ENCODE results near the gene EVX2.

The EVX2 gene

GRCh38 chr2:176083796-176084261, at the start of gene EVX2:
Gene EVX2 (minus strand): TSS chr2:176083962. CDS start chr2:176083776, 186 bp downstream.
- DNase-seq (ENCODE audit: low read depth): no peak
- no peak within 1 kb of the TSS for H3K4me3 ChIP-seq (ENCODE audit: low read depth, low read length)

DNA sequence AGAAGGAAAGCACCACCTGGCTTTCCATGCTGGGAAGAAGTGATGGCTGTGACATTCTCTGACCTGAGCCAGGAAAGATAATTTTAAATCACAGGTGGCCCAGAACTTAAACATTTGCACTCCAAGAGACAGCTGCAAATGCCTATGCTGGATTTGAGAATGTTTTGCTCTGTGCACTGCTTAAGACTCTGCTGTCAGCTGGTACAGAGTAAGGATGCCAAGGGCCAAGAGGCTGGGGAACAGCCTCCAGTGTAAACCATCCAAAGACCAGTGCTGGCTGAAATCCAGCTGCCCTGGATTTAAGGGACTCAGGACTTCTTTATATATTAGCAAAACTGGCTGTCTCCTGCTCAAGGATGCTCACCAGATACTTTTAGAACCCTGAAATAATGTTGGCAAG, 49.6 kb upstream of the EVX2 start:
- no peak for DNase-seq (ENCODE audit: low read depth)
- H3K4me3 ChIP-seq (ENCODE audit: low read depth, low read length): no peak overlapping the region

DNA sequence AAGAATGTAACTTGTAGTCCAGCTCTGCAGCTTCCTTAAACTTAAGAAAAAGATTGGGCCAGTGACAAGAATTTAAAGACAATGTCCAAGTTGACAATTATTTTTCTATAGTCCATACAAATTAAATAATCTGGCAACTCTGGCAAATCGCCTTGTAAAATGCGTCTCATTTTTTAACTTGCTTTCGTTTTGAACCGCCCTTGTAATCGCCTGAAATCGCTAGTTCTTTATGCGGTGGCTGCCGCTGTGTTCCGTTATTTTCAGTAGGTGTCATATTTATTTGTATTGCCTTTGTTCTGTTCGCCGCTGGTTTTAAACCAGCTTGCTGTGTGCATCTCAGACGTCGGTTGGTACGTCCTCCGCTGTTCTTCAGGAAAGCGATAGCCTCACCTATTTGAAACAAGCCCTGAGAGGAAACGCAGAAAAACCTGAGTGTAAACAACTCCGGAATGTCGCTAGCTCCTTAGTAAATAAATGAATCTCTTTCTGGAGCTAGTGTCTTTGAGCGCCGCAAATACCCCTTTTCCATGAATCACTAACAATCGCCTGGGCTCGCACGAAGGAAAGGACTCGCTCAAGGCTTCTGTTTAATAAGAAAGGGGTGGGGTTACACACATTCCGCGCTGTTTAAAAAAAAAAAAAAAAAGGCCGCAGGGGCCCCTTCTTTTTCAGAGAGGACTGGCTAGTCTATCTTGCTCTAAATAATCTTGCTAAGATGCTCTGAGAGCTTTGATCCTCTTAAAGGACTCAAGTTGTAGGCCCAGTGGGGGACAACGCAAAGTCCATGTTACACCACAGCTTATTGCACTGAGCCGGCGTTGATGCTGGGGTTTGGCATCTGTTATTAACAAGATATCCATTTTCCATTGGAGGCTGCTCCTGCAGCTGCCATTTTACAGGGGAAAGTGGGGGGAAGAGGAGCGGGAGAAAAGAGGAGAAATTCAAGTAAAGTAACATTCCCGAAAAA, 48.7 kb upstream of the EVX2 start:
- DNase-seq (ENCODE audit: low read depth): no peak
- H3K4me3 ChIP-seq (ENCODE audit: low read depth, low read length): peak overlapping the region; percentile 14

DNA sequence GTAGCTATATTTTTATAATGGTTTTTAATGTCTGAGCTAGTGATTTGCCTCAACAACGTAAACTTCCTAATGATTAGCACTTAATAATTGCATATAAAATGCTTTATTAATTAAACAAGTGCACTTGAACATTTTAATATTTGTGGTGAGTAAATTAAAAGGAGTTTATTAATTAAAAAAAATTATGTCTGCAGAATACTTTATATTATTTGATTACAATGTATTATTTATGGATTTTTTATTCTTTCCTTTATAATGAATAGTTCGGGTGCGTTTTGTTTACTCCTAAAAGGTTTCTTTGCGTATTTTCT, 48.0 kb upstream of the EVX2 start:
- peak overlapping the region; percentile 48 for H3K4me3 ChIP-seq (ENCODE audit: low read depth, low read length)
- no peak for DNase-seq (ENCODE audit: low read depth)

GRCh38 chr2:176130957-176131847, 47.4 kb upstream of the EVX2 start:
- peak overlapping the region; percentile 48 for H3K4me3 ChIP-seq (ENCODE audit: low read depth, low read length)
- no peak for DNase-seq (ENCODE audit: low read depth)

DNA sequence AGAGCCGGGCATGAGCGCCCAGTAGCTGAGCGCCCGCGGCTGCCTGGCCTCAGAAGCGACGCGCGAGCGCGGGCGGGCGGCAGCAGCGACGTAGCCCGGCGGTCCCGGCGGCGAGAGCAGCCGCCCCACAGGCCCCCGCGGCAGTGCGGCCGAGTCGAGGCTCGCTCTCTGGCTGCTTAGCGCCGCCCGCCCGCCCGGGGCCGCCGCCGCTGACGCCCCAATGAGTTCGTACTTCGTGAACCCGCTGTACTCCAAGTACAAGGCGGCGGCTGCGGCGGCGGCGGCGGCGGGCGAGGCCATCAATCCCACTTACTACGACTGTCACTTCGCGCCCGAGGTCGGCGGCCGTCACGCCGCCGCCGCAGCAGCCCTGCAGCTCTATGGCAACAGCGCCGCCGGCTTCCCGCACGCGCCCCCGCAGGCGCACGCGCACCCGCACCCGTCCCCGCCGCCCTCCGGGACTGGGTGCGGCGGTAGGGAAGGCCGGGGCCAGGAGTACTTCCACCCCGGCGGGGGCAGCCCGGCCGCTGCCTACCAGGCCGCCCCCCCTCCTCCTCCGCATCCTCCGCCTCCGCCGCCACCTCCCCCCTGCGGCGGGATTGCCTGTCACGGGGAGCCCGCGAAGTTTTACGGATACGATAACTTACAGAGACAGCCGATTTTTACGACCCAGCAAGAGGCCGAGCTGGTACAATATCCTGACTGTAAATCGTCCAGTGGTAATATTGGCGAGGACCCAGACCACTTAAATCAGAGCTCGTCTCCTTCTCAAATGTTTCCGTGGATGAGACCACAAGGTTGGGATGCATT, 46.6 kb upstream of the EVX2 start:
- no peak for DNase-seq (ENCODE audit: low read depth)
- H3K4me3 ChIP-seq (ENCODE audit: low read depth, low read length): peak overlapping the region; percentile 48

- peak overlapping the region; percentile 48 for H3K4me3 ChIP-seq (ENCODE audit: low read depth, low read length)
- DNase-seq (ENCODE audit: low read depth): no peak
Measured at GRCh38 chr2:176129813-176130146, 46.0 kb upstream of the EVX2 start.

DNA sequence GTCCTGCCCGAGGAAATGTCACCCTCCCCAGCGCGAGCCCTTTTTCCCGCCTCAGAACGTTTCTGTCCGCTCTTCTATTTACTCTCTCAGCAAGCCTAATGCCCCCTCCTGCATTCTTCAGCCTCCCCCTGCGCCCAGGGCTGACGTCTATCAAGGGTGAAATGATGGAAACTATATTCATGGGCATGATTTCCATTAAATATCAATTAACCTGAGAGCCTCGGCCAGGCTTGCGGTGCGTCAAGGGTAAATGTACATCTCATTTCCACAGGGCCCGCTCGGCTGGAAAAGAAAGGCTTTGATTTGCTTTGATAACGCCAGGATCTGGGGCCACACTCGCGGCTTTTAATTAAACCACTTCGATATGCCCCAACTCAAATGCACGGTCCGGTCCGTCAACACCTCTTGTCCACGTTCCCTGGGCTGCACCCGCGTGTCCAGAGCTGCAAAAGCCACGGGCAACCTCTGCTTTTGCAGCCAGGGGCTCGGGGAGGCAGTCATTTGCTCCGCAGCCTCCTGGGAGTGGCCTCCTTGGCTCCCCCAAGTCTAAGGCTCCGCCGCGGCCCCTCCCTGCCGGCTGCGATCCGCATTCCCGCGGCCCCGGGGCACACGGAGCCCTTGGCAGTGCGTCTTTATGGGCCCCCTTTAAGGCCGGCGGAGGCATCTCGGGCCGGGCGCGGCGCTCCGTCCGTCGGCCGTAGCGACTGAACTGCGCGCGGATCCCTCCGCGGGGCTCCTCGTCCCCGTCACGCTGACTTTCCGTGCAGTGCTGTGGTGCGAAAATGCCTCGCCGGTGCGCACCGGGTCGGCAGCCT, 45.4 kb upstream of the EVX2 start, which contains the start of gene HOXD8:
Gene HOXD8, plus strand, starts transcription at position 724 of the 815 bp plus-strand sequence. CDS start 662 bp downstream, outside the sequence.
- peak within 1 kb of the TSS; percentile 48 for H3K4me3 ChIP-seq (ENCODE audit: low read depth, low read length)
- DNase-seq (ENCODE audit: low read depth): peak; percentile 73

DNA sequence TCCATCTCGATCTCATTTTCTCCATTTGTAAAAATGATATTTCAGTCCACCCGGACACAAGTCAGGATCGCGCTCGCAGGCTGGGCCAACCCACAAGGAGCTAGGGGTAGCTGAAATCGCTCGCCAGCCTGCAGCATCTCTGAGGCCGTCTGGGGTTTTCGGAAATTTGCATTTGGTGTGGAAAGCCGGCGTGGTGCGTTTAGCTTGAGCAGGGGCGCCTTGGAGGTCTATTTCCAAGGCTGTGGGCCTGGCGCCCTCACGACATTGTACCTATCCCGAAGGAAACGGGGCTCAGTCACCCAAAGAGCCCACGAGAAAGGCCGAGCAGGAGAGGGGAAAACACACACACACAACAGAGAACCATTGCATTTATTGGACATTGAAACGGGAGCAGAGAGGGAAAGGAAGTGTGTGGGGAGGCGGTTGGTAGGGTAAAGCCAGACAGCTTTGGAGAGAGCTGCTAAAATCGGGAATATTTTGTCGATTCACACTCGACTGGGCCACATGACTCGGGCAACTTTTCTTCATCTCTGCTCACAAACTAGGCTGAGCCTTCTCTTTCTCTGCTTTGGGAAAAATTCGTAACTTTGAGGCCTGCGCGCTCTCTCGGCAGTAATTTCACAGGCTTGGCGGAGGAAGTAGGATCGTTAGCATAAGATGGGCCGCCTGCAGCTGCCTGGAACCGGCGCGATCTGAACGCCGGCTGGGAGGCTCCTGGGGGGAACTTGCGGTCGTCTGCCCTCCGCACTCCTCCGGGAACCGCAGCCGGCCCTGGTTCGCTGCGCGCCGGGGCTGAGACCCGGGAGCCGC, 44.6 kb upstream of the EVX2 start:
- H3K4me3 ChIP-seq (ENCODE audit: low read depth, low read length): peak overlapping the region; percentile 48
- no peak for DNase-seq (ENCODE audit: low read depth)

GRCh38 chr2:176127774-176128072, 44.0 kb upstream of the EVX2 start:
- DNase-seq (ENCODE audit: low read depth): no peak
- H3K4me3 ChIP-seq (ENCODE audit: low read depth, low read length): no peak overlapping the region

DNA sequence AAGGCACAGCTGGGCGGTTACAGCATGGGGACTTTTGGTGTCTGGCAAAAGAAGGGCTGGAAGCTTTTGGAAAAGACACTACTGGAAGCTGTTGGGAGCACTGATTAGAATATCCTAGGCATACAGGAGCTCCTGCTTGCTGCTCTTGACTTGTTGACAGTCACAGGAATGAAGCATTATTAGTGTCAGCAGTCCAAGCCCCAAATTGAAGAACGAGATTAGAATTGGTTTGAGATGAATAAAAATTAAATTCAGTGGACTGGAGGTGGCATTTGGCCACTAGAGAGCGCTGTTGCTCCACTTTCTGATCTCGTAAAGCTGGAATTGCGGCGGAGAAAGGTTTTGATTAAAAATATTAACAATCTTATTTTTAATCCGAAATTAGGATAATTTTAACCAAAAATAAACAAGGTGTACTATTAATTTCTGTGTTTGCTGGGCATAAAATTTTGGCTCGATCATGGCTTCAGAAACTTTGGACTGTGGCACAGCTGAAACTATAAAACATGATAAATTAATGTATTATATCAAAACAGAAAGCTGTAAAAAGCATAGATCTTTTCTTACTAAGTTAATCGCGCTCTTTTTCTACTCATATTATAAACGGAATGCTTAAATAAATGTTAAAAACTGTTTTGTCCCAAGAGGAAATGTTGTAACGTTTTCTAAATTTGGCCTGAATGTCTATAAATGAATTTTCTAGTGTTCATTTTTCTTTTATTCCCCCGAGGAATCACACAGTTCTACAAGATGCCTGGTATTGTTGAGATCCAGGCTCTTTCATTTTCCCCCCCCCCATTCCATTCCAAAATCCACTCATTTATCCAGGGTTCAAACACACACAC, 43.4 kb upstream of the EVX2 start:
- DNase-seq (ENCODE audit: low read depth): no peak
- peak overlapping the region; percentile 13 for H3K4me3 ChIP-seq (ENCODE audit: low read depth, low read length)

DNA sequence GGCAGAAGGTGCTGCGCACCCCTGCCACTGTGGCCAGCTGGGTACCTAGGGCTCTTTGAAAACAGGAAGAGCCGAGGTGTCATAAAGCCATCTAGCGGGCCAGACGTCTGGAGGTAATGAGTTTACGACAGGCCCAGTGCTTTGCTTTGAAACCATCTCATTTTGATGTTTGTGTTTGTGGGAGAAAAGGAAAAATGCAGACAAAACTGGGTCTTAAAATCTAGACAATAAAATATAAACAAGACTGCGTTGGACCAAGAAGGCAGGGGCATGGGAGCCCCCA, 42.0 kb upstream of the EVX2 start:
- no peak overlapping the region for H3K4me3 ChIP-seq (ENCODE audit: low read depth, low read length)
- no peak for DNase-seq (ENCODE audit: low read depth)

GRCh38 chr2:176124947-176125771, 41.4 kb upstream of the EVX2 start:
- no peak for DNase-seq (ENCODE audit: low read depth)
- no peak overlapping the region for H3K4me3 ChIP-seq (ENCODE audit: low read depth, low read length)

DNA sequence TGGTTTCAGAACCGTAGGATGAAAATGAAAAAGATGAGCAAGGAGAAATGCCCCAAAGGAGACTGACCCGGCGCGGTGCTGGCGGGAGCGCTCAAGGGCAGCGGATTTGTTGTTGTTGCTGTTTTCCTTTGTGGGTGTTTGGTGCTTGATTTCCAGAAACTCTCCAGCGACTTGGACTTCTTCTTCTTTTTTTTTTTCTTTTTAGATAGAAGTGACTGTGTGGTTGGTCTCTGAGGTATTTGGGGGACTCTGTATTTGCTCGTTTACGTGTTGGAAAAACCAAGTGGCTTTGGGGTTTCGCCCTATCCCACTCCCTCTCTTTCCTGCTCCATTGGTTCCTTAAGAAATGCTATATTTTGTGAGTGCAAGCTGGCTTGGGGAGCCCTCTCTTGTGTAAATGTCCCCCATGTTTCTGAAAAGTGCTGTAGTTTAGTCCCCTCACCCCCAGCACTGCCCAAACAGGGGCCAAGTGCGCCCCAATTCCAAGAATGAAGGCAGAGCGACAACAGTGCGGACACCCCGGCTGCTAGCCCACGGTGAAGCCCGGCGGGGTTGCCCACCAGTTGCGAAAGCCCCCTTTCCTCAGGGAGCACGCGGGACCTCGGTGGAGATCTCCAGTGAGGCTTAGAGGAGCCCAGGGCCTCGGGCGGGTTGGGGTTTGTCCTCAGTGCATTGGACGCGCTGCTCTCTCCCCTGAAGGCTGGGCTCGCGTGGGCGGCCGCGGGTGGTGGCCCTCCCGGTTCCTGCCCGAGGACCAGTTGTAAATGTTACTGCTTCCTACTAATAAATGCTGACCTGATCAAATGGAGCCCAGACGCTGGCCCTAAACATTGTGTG, 40.6 kb upstream of the EVX2 start:
- H3K4me3 ChIP-seq (ENCODE audit: low read depth, low read length): no peak overlapping the region
- DNase-seq (ENCODE audit: low read depth): no peak

- no peak for DNase-seq (ENCODE audit: low read depth)
- peak overlapping the region; percentile 47 for H3K4me3 ChIP-seq (ENCODE audit: low read depth, low read length)
Measured at GRCh38 chr2:176123411-176124109, 39.8 kb upstream of the EVX2 start.

Data from skeletal muscle cell (primary cell).